Psoas muscle (tissue), 8 donors: ENCODE results near the gene COBLL1. TPM values are rescaled to one million over a fixed set of nuclear protein-coding genes. Genes with fewer than 3 reads are reported as not detected.

Experiments
- ATAC-seq, 4 donors: fragments of 200-7000 bp; cut with Tn5 transposase; one replicate each; pipeline ENCODE4 v1.9.1; 2020; ENCODE audit warnings: moderate library complexity in 3 of 4, mild to moderate bottlenecking in 2 of 4
- DNase-seq, 2 donors: peaks; one replicate each; pipeline ENCODE4 v3.0.0-alpha.2; 2020
- H3K27ac ChIP-seq: fragments of 200-600 bp; one replicate; pipeline ENCODE4 v1.8.0; 2022
- H3K27me3 ChIP-seq, 3 donors: fragments of 200-600 bp in 1 of 3; one replicate each; pipeline versions ENCODE4 v1.6.1 to v1.8.0; 2013 to 2022; ENCODE audit warnings: low read length in 2 of 3, mild to moderate bottlenecking in 2 of 3, moderate library complexity in 1 of 3; ENCODE audit not compliant: insufficient read depth in 3 of 3
- H3K36me3 ChIP-seq, 2 donors: fragments of 200-600 bp in 1 of 2; one replicate each; pipeline versions ENCODE4 v1.6.1 to v1.8.0; 2013 to 2022; ENCODE audit warnings: low read depth in 1 of 2, mild to moderate bottlenecking in 1 of 2, moderate library complexity in 1 of 2; ENCODE audit not compliant: insufficient read depth in 1 of 2
- H3K4me1 ChIP-seq: fragments of 200-600 bp; one replicate; pipeline ENCODE4 v1.8.0; 2022
- H3K4me3 ChIP-seq: fragments of 200-600 bp; one replicate; pipeline ENCODE4 v1.8.0; 2022; ENCODE audit warnings: mild to moderate bottlenecking
- H3K9me3 ChIP-seq: fragments of 200-600 bp; one replicate; pipeline ENCODE4 v1.8.0; 2022
- WGBS, 3 donors: extraction: QIAGEN DNeasy Blood & Tissue Kit; methylation state at CpG; one replicate each; pipeline versions ENCODE4 v1.1.6 to v1.1.7; 2013; 5-methylcytosine and 5-hydroxymethylcytosine counted together
- intact Hi-C, 2 donors: fragments of 100-400 bp; cut with DNase I; formaldehyde crosslinking; loops; one replicate each; pipeline versions ENCODE4 v1.11.0 to v1.14.2; 2022
- polyA plus RNA-seq, 3 donors: library from polyadenylated mRNA; stranded (reverse); fragments of 200-250 nt; gene quantifications; one replicate each; pipeline ENCODE4 v1.2.3, GENCODE V29; 2013
- total RNA-seq, 4 donors: library from RNA; stranded (reverse); fragmentation: NEBNext Ultra II Directional in 2 of 4; extraction: Animal tissue kit (Norgen Biotek cat#: 25700) in 2 of 4; gene quantifications; one replicate each; pipeline versions ENCODE4 v1.2.1 to v1.2.4, GENCODE V29; 2021 to 2023
- TF ChIP-seq, protein P1 (sequence below): fragments of 200-600 bp; IDR thresholded peaks from one replicate; pipeline ENCODE4 v1.8.0; 2022; ENCODE audit warnings: antibody characterized with exemption
- donor health status: healthy with polysubstance abuse.
- donor health status: DM: no; HTN: no; CAD: no; lungs with moderate emphysema.
- donor health status: Bipolar disorder and iron deficiency.
- donor health status: healthy.
- donor health status: DM: yes; HTN: yes; CAD: no.
- donor health status: DM: no; HTN: no; CAD: no.
- donor health status: DM: no; HTN: no; CAD: no.
- donor health status: DM: yes; HTN: yes; CAD: no.

The COBLL1 gene
- total and polyA plus RNA-seq, 7 donors: 1.5 to 6.1 (median 3.4) TPM

GRCh38 chr2:164739966-164740365 is 101.7 kb downstream of the COBLL1 start:
- Histone ChIP-seq H3K4me1 (peaks cover 3% of the 10 kb centered on the region), H3K4me3 (no peak overlapping the region), H3K27me3 (no peaks in the 10 kb centered on the region), H3K36me3 (no peaks in the 10 kb centered on the region), H3K9me3 (no peaks in the 10 kb centered on the region), H3K27ac (no peak overlapping the region)
- TF ChIP-seq, protein P1, sequence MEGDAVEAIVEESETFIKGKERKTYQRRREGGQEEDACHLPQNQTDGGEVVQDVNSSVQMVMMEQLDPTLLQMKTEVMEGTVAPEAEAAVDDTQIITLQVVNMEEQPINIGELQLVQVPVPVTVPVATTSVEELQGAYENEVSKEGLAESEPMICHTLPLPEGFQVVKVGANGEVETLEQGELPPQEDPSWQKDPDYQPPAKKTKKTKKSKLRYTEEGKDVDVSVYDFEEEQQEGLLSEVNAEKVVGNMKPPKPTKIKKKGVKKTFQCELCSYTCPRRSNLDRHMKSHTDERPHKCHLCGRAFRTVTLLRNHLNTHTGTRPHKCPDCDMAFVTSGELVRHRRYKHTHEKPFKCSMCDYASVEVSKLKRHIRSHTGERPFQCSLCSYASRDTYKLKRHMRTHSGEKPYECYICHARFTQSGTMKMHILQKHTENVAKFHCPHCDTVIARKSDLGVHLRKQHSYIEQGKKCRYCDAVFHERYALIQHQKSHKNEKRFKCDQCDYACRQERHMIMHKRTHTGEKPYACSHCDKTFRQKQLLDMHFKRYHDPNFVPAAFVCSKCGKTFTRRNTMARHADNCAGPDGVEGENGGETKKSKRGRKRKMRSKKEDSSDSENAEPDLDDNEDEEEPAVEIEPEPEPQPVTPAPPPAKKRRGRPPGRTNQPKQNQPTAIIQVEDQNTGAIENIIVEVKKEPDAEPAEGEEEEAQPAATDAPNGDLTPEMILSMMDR: no peak
- 58 to 72% (median 63%) methylated on average over 3 of the region's 3 CpGs for WGBS, 3 donors
- intact Hi-C loops: loop anchor here (5.0 to 10.0 kb wide), 3 partner anchors 102 to 172 kb away; partner anchors contain the start of gene COBLL1 (in 2 of the 2)
- DNase-seq: no peak
- peak; percentile 32 to 52 (median 39) for ATAC-seq

- DNase-seq (peak; percentile 24 to 55), ATAC-seq (peak; percentile 53 to 83 (median 72))
- no peaks in the 10 kb centered on the region for H3K27me3 ChIP-seq
- H3K9me3 ChIP-seq: no peaks in the 10 kb centered on the region
- H3K27ac ChIP-seq: no peak overlapping the region
- 3 to 5% (median 5%) methylated on average over 9 of the region's 9 CpGs for WGBS, 3 donors
- H3K36me3 ChIP-seq: no peaks in the 10 kb centered on the region
- TF ChIP-seq, protein P1: peak; percentile 77
- no peak overlapping the region for H3K4me3 ChIP-seq
- H3K4me1 ChIP-seq: peaks cover 3% of the 10 kb centered on the region
- intact Hi-C loops: loop anchor here (2.0 to 10.0 kb wide), 4 partner anchors 105 to 179 kb away; partner anchors contain the start of gene COBLL1 (in 2 of the 2)
Observed at GRCh38 chr2:164737612-164738081, 104.0 kb downstream of the COBLL1 start.

DNA sequence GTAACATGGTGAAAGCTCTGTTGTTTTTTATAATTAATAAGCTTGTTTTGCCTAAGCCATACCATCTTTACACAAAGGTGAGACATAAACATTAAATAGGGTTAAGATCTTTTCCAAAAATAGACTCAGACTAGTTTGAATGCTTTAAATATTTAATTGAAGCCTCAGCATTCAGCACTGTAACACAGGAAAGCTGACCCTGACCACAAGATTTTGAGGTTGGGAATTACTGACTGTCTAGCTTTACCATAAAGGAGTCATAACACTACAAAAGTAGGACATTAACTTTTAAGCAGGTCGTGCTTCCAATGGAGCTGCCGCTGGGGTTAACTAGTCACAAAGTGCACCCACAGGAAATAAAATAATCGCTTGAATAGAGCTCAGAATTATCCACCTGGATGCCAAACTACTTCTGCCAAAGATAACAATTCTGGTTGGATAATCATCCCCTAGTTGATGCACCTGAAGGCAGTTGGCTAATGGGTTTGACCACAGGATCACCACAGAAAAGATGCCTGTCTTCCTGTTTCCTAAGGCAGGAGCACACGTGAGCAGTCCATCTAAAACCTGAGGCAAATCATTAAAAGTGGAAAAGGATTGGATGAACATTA is 106.2 kb downstream of the COBLL1 start:
- no peak for ATAC-seq
- no peaks in the 10 kb centered on the region for H3K9me3 ChIP-seq
- 38 to 43% (median 39%) methylated on average over 4 of the region's 4 CpGs for WGBS, 3 donors
- H3K4me3 ChIP-seq: no peak overlapping the region
- peaks cover 3% of the 10 kb centered on the region for H3K4me1 ChIP-seq
- TF ChIP-seq, protein P1: no peak
- no peak for DNase-seq
- no peaks in the 10 kb centered on the region for H3K36me3 ChIP-seq
- no peaks in the 10 kb centered on the region for H3K27me3 ChIP-seq
- intact Hi-C loops: loop anchor here (5.0 to 10.0 kb wide), 3 partner anchors 107 to 177 kb away; partner anchors contain the start of gene COBLL1 (in 2 of the 2)
- no peak overlapping the region for H3K27ac ChIP-seq

DNA sequence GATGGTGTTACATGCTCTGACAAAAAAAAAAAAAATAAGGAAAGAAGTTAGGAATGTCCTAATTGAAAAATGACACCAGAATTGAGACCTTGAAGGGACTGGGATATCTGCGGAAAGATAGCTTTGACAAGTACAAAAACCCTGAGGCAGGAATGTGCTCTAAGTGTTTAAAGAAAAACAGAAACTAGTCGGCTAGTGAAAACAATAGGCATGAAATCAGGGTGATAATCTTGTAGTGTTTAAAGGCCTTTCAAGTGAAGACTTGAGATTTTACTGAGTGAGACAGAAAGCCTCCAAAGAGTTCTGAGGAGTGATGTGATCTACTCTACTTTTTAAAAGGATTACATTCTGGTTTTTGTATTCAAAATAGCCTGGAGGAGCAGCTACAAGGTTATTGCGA is 107.4 kb downstream of the COBLL1 start:
- intact Hi-C loops: loop anchor here in 1 of 2 donors (10.0 kb wide), 1 partner anchor 111 kb away; the partner anchor contains the start of gene COBLL1
- no peak for ATAC-seq

More for the DNA sequence above, 107.4 kb downstream of the COBLL1 start:
- Histone ChIP-seq H3K27ac (no peak overlapping the region), H3K27me3 (no peaks in the 10 kb centered on the region), H3K9me3 (no peaks in the 10 kb centered on the region), H3K36me3 (no peaks in the 10 kb centered on the region), H3K4me3 (no peak overlapping the region), H3K4me1 (no peaks in the 10 kb centered on the region)
- DNase-seq: no peak
- 65 to 70% (median 70%) methylated on average over 3 of the region's 3 CpGs for WGBS, 3 donors
- TF ChIP-seq, protein P1: no peak
